HCT116 (cell line): Measurements from ENCODE around the gene NCDN. TPM values are rescaled to one million over a fixed set of nuclear protein-coding genes. Genes with fewer than 3 reads are reported as not detected.

Experiments
- ATAC-seq: fragments of 200-7000 bp; cut with Tn5 transposase; 2 replicates; pipeline ENCODE4 v1.9.1; 2020; ENCODE audit warnings: mild to moderate bottlenecking, moderate library complexity
- BruUV-seq: library from RNA; stranded (reverse); fragments of 400-500 nt; replicated peaks from 2 replicates; lab custom pipeline; 2021; lab: Mats Ljungman, UMichigan
- CTCF ChIA-PET: fragments of 300-600 bp; sonication (Branson Sonifier 250); formaldehyde crosslinking; loops from one replicate; lab custom pipeline; 2021; ENCODE audit warnings: antibody characterized with exemption; lab: Charles Lee
- POLR2A ChIA-PET: fragments of 300-600, 350-600 bp; sonication (Branson Sonifier 250); formaldehyde crosslinking; loops from one replicate; lab custom pipeline; 2021; ENCODE audit warnings: antibody characterized with exemption; lab: Charles Lee
- RAD21 ChIA-PET, 2 experiments: fragments of 300-600 bp; sonication (Branson Sonifier 250); formaldehyde crosslinking; loops; one replicate each; lab custom pipeline; 2023; ENCODE audit warnings: low total read pairs in 2 of 2; ENCODE audit not compliant: uncharacterized antibody in 2 of 2, unreplicated experiment in 2 of 2, low non-redundant PET in 1 of 2; lab: Charles Lee
- DNase-seq: peaks from one replicate; pipeline ENCODE4 v3.0.0-alpha.2; 2010; ENCODE audit warnings: low read depth, low spot score
- H2AFZ ChIP-seq: fragments of 200-600 bp; shearing (Covaris generic), sonication (generic); 2 replicates; pipeline ENCODE4 v1.6.1; 2017; ENCODE audit warnings: low read depth, mixed run types, mixed read lengths, antibody characterized with exemption, low read length; ENCODE audit not compliant: poor library complexity, severe bottlenecking
- H3K27ac ChIP-seq: 2 replicates; pipeline ENCODE4 v1.5.1; 2012; ENCODE audit warnings: low read depth, low read length
- H3K27me3 ChIP-seq: fragments of 200-600 bp; sonication (generic); 2 replicates; pipeline ENCODE4 v1.6.1; 2016; ENCODE audit warnings: mixed run types, low read length, mixed read lengths; ENCODE audit not compliant: insufficient read depth
- H3K36me3 ChIP-seq, 2 experiments: fragments of 200-500 bp in 1 of 2; fragments of 200-600 bp in 1 of 2; sonication (Bioruptor generic) in 1 of 2; sonication (generic) in 1 of 2; 2 replicates each; pipeline versions ENCODE4 v1.5.1 to v1.6.1; 2014 to 2016; ENCODE audit warnings: low read length in 2 of 2, inconsistent platforms in 1 of 2, mixed read lengths in 1 of 2, mixed run types in 1 of 2; ENCODE audit not compliant: insufficient read depth in 2 of 2, control insufficient read depth in 1 of 2
- H3K4me1 ChIP-seq, 2 experiments: fragments of 200-600 bp in 1 of 2; sonication (generic) in 1 of 2; 2 replicates each; pipeline versions ENCODE4 v1.5.1 to v1.6.1; 2012 to 2017; ENCODE audit warnings: low read length in 2 of 2, inconsistent platforms in 1 of 2, mild to moderate bottlenecking in 1 of 2, mixed read lengths in 1 of 2, mixed run types in 1 of 2, moderate library complexity in 1 of 2; ENCODE audit not compliant: insufficient read depth in 2 of 2, control insufficient read depth in 1 of 2
- H3K4me2 ChIP-seq: fragments of 200-600 bp; sonication (generic); 2 replicates; pipeline ENCODE4 v1.6.1; 2017; ENCODE audit warnings: mixed run types, low read length, mixed read lengths
- H3K4me3 ChIP-seq, 2 experiments: fragments of 200-600 bp in 1 of 2; sonication (generic) in 1 of 2; replicated peaks in 1 of 2; 2 replicates each; pipeline ENCODE4 v1.5.1; 2011 to 2016; ENCODE audit warnings: low read length in 2 of 2, control low read depth in 1 of 2, low read depth in 1 of 2, mild to moderate bottlenecking in 1 of 2, mixed read lengths in 1 of 2, mixed run types in 1 of 2
- H3K79me2 ChIP-seq: fragments of 200-600 bp; sonication (generic); 2 replicates; pipeline ENCODE4 v1.6.1; 2017; ENCODE audit warnings: mild to moderate bottlenecking, mixed run types, low read length, moderate library complexity, mixed read lengths; ENCODE audit not compliant: insufficient read depth
- H3K9ac ChIP-seq: fragments of 200-600 bp; sonication (generic); 2 replicates; pipeline ENCODE4 v1.6.1; 2016; ENCODE audit warnings: low read length, mixed read lengths
- H3K9me2 ChIP-seq: fragments of 200-600 bp; sonication (generic), shearing (Covaris generic); 2 replicates; pipeline ENCODE4 v1.6.1; 2017; ENCODE audit warnings: mixed run types, mild to moderate bottlenecking, moderate library complexity; ENCODE audit not compliant: insufficient read depth
- H3K9me3 ChIP-seq, 2 experiments: fragments of 200-500 bp in 1 of 2; fragments of 200-600 bp in 1 of 2; sonication (Bioruptor generic) in 1 of 2; sonication (generic) in 1 of 2; 2 replicates each; pipeline ENCODE4 v1.6.1; 2014 to 2017; ENCODE audit warnings: low read length in 2 of 2, mixed read lengths in 2 of 2, inconsistent platforms in 1 of 2, low read depth in 1 of 2, mild to moderate bottlenecking in 1 of 2, mixed run types in 1 of 2, moderate library complexity in 1 of 2; ENCODE audit not compliant: control insufficient read depth in 1 of 2, insufficient read depth in 1 of 2
- H4K20me1 ChIP-seq: fragments of 200-600 bp; sonication (generic), shearing (Covaris generic); 2 replicates; pipeline ENCODE4 v1.6.1; 2017; ENCODE audit warnings: mixed run types, mild to moderate bottlenecking, moderate library complexity; ENCODE audit not compliant: insufficient read depth
- CEBPB ChIP-seq: IDR thresholded peaks from 2 replicates; pipeline ENCODE4 v1.6.1; 2012; ENCODE audit warnings: low read depth
- ELF1 ChIP-seq: IDR thresholded peaks from 2 replicates; pipeline ENCODE4 v1.6.1; 2012; ENCODE audit warnings: low read depth, borderline replicate concordance
- POLR2AphosphoS5 ChIP-seq: IDR thresholded peaks from 2 replicates; pipeline ENCODE4 v1.6.1; 2011; ENCODE audit warnings: mild to moderate bottlenecking, low read depth, low read length, moderate library complexity
- RAD21 ChIP-seq: IDR thresholded peaks from 2 replicates; pipeline ENCODE4 v1.6.1; 2012; ENCODE audit warnings: low read depth, mild to moderate bottlenecking
- REST ChIP-seq: IDR thresholded peaks from 2 replicates; pipeline ENCODE4 v1.6.1; 2012; ENCODE audit warnings: low read depth
- SRF ChIP-seq: IDR thresholded peaks from 2 replicates; pipeline ENCODE4 v1.6.1; 2012; ENCODE audit warnings: low read depth
- TCF7L2 ChIP-seq: IDR thresholded peaks from 2 replicates; pipeline ENCODE4 v1.7.0; 2011; ENCODE audit warnings: borderline replicate concordance, inconsistent platforms; ENCODE audit not compliant: insufficient read depth, insufficient read length; ENCODE audit errors: extremely low read depth
- ZBTB33 ChIP-seq: IDR thresholded peaks from 2 replicates; pipeline ENCODE4 v1.6.1; 2011; ENCODE audit warnings: mild to moderate bottlenecking, low read length, moderate library complexity; ENCODE audit not compliant: insufficient replicate concordance; ENCODE audit errors: extremely low read depth
- intact Hi-C: fragments of 100-400 bp; cut with micrococcal nuclease; formaldehyde crosslinking; loops from 2 replicates; pipeline ENCODE4 v1.10.0; 2022
- total RNA-seq: library from RNA; stranded (reverse); gene quantifications from one replicate; pipeline ENCODE4 v1.2.1, GENCODE V29; 2021; ENCODE audit not compliant: unreplicated experiment

Gene NCDN
- total RNA-seq, 1 experiment from 2014 or later: 24.5 TPM

- intact Hi-C loops: no loop called here
- CTCF ChIA-PET: no interaction called here
Observed at GRCh38 chr1:35546614-35547013, 11.0 kb upstream of the NCDN start.

More at GRCh38 chr1:35546614-35547013, 11.0 kb upstream of the NCDN start:
- DNase-seq (no peak), ATAC-seq (no peak)
- Histone ChIP-seq H4K20me1 (no peaks in the 10 kb centered on the region; the same call in 1 of the 2 replicates), H3K79me2 (peaks cover 31% of the 10 kb centered on the region; the same call in 1 of the 2 replicates), H3K9ac (no peak overlapping the region), H3K36me3 (peaks cover 5 to 16% of the 10 kb centered on the region in 2 experiments; a peak in 3 of 4 replicates), H2AFZ (no peak overlapping the region), H3K27ac (no peak overlapping the region), H3K9me2 (no peaks in the 10 kb centered on the region), H3K9me3 (no peaks in the 10 kb centered on the region), H3K4me3 (no peak overlapping the region), H3K4me2 (no peak overlapping the region), H3K27me3 (no peaks in the 10 kb centered on the region), H3K4me1 (no peaks in the 10 kb centered on the region)
- ChIA-PET POLR2A (no interaction called here), RAD21 (no interaction called here)
- TF ChIP-seq SRF: no peak
- TF ChIP-seq TCF7L2: no peak
- TF ChIP-seq CEBPB: no peak
- TF ChIP-seq REST: no peak
- no peak for TF ChIP-seq POLR2AphosphoS5
- no peak for TF ChIP-seq ELF1
- no peak for TF ChIP-seq ZBTB33
- no peak for TF ChIP-seq RAD21
- no TSS peak for BruUV-seq
